GM19239 (cell line): ENCODE results near the gene ELOVL1.

Experiments used
- DNase-seq: peaks from one replicate; pipeline ENCODE4 v3.0.0; 2011; ENCODE audit warnings: low spot score; ENCODE audit not compliant: insufficient read length
- FAIRE-seq: peaks from 2 replicates; lab custom pipeline; 2011; peaks lifted over from hg19 to GRCh38; lab: Jason Lieb, UNC

Gene ELOVL1

GRCh38 chr1:43337588-43337987 lies 30.2 kb downstream of the ELOVL1 start, which contains the start of gene MPL:
TSS of gene MPL (plus strand) at chr1:43337818. CDS start at chr1:43337849, 31 bp downstream.
- DNase-seq = no peak
- no peak for FAIRE-seq

- DNase-seq (no peak), FAIRE-seq (no peak)
Measured at GRCh38 chr1:43334453-43335205, 33.2 kb downstream of the ELOVL1 start.

- DNase-seq (no peak), FAIRE-seq (no peak)
Measured at GRCh38 chr1:43331688-43332087, 36.1 kb downstream of the ELOVL1 start.

DNA sequence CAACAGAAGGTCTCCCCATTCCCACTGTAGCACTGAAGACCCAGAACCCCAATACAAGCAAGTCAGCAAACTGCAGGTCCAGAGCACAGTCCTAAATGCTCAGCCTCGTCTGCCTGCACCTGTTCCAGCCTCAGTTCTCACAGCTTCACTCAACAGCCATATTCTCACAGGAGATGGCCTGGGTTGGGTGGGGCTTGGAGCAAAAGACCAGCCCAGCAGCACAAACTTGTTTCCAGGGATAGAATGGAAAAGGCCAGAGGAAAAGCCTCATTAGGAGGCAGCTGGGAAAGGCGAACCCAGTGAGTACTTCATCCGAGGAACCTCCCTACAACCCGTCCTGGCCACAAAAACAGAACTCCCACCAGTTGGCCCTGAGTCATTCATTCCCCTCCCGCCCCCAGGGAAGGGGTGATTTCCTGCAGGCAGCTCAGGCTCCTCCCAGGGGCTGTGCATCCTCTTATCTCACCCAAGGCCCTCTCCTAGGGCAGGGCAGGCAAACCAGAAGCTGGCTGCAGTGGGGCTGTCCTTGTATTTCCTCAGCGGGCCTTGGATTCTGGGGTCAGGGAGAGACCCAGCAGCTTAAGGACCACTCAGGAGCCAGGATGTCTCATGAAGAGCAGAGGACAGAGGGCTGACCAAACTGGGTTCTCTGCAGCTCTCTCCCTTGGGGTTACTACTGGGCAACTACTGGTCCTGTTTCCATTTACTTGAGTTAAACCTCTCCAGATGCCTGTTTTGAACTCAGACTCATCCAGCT lies 37.6 kb downstream of the ELOVL1 start:
- FAIRE-seq (no peak), DNase-seq (no peak)

DNA sequence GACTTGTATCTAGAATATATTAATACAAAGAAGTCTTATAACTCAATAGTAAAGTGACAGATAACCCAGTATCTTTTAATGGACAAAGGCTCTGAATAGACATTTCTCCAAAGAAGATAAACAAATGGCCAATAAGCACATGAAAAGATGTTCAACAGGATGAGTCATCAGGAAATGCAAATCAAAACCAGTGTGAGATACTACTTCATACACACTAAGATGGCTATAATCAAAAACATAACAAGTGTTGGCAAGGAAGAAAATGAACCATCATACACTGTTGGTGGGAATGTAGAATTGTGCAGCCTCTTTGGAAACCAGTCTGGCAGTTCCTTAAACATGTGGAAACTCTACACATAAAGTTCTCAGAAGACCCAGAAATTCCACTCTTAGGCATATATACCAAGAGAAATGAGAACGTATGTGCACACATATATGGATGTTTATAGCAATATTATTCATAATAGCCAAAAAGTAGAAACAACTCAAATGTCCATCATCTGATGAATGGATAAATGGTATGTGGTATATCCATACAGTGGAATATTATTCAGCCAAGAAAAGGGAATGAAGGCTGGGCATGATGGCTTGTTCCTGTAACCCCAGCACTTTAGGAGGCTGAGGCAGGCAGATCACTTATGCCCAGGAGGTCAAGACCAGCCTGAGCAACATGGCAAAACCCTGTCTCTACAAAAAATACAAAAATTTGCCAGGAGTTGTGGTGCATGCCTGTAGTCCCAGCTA lies 40.1 kb downstream of the ELOVL1 start:
- DNase-seq (no peak), FAIRE-seq (no peak)

DNA sequence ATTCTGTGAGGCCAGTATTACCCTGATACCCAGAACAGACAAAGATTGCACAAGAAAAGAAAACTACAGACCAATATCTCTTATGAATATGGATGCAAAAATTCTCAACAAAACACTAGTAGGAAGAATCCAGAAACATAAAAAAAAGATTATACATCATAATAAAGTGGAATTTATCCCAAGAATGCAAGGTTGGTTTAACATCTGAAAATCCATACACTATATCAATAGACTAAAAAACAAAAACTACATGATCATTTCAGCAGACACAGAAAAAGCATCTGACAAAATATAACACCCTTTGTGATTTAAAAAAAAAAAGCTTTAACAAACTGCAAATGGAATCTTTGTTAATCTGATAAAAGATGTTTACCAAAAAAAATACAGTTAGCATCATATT lies 42.4 kb downstream of the ELOVL1 start:
- no peak for FAIRE-seq
- no peak for DNase-seq

DNA sequence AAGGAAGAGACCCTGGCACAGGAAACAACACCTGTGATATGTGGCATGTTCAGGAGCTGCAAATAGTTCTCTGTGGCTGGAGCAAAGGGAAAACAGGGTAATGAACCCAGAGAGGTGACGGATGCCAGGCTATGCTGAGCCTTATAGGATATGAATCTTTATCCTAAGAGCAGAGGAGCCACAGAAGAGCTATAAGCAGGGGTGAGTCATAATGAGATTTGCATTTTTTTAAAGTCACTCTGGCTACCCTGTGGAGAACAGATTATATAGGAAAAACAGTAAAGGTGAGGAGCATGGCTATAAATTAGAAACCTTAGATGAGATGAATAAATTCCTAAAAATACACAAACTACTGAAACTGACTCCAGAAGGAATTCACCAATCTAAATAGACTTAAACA lies 43.0 kb downstream of the ELOVL1 start:
- FAIRE-seq (no peak), DNase-seq (no peak)

DNA sequence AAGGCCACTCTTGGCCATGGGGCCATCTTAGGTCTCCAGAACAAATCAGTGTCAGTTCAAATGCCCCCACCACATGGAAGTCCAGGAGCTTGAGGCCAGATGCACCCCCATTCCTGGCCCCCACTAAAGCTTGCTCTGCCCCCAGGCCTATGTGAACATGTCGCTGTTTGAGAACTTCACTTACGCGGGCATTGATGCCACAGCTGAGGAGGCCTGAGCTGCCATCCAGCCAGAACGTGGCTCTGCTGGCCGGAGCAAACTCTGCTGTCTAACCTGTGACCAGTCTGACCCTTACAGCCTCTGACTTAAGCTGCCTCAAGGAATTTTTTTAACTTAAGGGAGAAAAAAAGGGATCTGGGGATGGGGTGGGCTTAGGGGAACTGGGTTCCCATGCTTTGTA lies 45.3 kb downstream of the ELOVL1 start:
- no peak for DNase-seq
- FAIRE-seq = no peak

- no peak for DNase-seq
- FAIRE-seq = no peak
Measured at GRCh38 chr1:43321331-43321891, 46.4 kb downstream of the ELOVL1 start.

GRCh38 chr1:43319766-43320165 lies 48.0 kb downstream of the ELOVL1 start:
- DNase-seq (no peak), FAIRE-seq (no peak)

- FAIRE-seq = no peak
- no peak for DNase-seq
Measured at GRCh38 chr1:43319288-43319687, 48.5 kb downstream of the ELOVL1 start.

GRCh38 chr1:43318831-43319230 lies 49.0 kb downstream of the ELOVL1 start:
- no peak for DNase-seq
- no peak for FAIRE-seq

DNA sequence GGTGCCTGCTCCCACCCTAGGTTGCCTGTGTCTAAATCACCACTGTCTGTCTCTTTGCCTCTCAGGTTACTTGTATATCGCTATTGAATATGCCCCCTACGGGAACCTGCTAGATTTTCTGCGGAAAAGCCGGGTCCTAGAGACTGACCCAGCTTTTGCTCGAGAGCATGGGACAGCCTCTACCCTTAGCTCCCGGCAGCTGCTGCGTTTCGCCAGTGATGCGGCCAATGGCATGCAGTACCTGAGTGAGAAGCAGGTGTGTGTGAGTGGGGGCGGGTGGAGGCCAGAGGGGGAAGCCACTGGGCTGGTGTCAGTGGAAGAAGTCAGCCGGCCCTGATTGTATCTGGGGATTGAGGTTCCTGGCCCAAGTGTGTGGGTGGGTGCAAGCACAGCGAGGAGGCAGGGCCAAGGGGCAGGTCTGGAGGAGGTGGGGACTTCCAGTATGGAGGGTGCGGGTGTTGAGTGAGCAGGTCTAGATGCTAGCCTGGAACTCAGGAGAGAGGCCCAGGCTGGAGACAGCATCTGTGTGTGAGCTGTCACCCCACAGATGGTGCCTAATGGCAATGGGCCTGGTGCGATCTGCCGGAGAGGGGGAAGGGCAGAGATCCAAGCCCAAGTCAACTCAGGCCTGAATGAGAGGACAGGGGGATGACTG lies 49.9 kb downstream of the ELOVL1 start:
- no peak for FAIRE-seq
- DNase-seq = no peak

- FAIRE-seq (no peak), DNase-seq (no peak)
Measured at GRCh38 chr1:43316738-43317520, 50.9 kb downstream of the ELOVL1 start.

DNA sequence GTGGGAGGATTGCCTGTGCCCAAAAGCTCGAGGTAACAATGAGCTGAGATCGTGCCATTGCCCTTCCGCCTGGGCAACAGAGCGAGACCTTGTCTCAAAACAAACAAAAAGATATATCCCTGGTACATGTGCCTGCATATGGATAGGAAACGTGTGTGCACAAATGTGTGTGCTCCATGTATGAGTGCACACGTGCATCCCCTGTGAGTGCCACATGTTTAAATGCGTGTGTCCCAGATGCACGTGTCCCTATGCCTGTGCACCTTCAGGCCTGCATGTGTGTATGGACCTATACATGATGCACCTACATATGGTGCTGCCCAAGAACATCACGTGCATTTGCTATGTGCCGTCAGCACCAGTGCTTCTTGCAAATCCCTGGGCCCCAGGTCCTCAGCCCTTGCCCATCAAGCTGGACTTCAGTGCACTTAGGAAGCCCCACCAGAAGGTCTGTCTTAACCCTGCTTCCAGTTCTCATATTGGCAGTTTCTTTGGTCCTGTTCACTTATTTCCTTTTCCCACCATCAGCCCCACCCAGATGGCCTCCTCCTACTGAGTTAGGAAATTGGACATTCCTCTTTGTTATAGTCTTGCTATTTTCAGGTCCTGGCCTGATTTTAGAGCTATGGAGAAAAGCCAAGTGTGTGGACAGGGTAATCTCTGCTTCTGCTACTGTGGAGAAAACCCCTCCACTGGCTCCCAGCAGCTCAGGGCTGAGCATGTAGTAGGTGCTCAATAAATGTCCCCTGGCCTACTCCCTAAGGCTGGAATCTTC lies 51.7 kb downstream of the ELOVL1 start:
- no peak for FAIRE-seq

DNA sequence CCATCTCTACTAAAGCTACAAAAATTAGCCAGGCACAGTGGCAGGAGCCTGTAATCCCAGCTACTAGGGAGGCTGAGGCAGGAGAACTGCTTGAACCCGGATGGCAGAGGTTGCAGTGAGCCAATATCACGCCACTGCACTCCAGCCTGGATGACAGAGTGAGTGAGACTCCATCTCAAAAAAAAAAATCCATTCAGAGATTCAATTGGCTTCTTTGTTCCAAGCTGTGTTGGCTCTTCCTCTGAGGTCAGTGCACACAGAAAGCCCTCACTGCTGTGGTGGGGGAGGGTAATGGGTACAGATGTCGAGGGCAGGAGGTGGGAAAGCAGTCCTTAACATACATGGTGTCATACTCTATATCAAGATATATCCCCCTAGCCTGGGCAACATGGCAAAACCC lies 52.3 kb downstream of the ELOVL1 start:
- no peak for FAIRE-seq
- DNase-seq = no peak

More for the DNA sequence above, 51.7 kb downstream of the ELOVL1 start:
- DNase-seq = no peak

- FAIRE-seq = no peak
- DNase-seq = no peak
Measured at GRCh38 chr1:43314233-43314632, 53.6 kb downstream of the ELOVL1 start.

DNA sequence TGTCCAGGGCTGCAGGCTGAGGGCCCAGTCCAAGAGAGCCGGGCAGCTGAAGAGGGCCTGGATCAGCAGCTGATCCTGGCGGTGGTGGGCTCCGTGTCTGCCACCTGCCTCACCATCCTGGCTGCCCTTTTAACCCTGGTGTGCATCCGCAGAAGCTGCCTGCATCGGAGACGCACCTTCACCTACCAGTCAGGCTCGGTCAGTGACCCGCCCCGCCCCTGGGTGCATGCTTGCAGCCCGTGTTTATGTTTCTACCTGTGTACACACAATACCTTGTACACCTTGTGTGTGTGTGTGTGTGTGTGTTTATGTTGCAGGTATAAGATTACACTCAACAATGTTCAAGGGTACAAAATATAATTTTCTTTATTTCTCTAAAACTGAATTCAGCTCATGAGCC lies 54.0 kb downstream of the ELOVL1 start:
- no peak for DNase-seq
- no peak for FAIRE-seq
